HL-60/S4 treated with phorbol 12-myristate 13-acetate at 8.2 ng/mL for 4 days and 3 days (cell line): Measurements from ENCODE around the gene AMH.

ENCODE experiments used
- in situ Hi-C: fragments of 300-500 bp; cut with MboI; formaldehyde crosslinking; loops from 2 replicates; pipeline ENCODE4 v1.15.0; 2022; ENCODE audit warnings: low sequenced_read_pairs

Gene AMH

DNA sequence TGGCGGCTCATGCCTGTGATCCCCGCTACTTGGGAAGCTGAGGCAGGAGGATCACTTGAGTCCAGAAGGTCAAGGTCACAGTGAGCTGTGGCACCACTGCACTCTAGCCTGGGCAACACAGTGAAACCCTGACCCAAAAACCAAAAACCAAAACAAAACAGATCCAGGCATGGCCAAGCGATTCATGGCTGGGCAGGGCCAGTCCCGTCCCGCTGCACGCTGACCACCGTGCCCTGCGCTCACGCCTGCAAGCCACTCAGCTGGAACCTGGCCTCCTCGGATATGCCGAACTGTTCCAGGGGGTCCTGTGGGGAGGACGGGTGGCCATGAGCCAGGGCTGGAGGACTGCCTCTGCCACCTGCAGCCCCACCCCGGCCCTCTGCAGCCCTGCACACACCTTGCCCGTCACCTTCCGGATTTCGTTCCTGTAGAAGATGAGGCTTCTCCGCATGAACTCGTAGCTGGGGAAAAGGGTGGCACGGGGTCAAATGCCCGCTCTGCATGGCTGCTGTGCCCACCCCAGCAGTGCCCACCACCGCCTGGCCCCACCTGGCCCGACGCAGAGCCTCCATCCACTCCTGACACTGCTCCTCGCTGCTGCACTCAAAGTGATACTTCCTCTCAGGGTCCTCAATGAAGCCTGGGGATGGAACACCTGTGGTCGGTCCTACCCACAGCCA, 15.4 kb upstream of the AMH start:
- in situ Hi-C loops = no loop called here

DNA sequence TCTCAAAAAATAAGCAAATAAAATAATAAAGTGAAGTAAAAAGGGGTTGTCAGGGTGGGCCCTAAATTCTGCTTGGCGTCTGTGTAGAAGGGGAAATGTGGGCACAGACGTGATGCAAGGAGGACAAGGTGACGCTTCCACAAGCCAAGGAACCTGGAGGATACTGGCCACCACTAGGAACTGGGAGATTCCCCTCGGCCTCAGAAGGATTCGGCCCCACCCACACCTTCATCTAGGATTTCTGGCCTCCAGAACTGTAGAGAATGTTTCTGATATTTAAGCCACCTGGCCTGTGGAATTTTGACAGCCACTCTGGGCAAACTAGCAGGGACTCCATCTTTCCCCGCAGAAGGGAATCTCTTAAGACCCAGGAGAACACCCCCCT, 14.1 kb upstream of the AMH start:
- in situ Hi-C loops = no loop called here

DNA sequence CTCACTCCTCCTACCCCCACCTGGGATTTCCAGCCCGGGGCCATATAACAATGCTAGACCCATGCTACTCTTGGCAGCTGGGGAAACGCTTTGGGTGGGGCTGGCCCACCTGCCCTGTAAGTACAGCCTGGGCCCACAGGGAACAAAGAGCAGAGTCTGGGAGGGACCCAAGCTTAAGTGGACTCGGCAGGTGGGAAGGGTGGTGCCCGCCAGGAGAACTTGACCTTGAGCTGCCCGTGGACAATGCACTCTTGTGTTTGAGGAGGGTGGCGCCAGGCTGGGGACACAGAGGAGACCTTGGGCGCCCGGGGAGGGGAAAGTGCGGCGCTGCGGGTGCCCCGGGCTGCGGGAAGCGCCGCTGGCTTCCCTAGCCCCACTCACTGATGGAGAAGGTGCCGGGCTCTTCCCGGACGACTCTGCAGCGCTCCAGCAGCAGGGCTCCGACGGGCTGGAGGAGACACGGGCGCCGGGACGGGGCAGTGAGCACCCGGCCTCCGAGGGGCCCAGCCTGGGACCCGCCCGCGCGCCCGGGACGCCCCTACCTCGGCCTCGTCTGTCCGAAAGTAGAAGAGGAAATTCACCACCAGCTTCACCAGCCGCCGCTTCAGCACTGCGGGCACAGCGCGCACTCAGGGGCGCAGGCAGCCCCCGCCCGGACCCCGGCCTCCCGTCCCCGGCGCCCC, 13.6 kb upstream of the AMH start:
- in situ Hi-C loops = no loop called here

DNA sequence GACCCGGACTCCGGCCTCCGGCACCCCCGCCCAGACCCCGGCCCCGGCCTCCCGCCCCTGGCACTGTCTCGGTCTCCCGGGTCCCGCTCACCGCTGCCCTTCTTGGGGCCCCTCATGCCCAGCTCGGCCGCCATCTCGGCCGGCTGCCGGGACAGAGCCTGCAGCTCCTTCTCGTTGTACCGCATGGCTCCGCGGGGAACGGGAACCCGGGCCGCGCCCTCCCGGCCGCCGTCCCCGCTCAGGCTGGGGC, 13.1 kb upstream of the AMH start:
- in situ Hi-C loops = no loop called here

DNA sequence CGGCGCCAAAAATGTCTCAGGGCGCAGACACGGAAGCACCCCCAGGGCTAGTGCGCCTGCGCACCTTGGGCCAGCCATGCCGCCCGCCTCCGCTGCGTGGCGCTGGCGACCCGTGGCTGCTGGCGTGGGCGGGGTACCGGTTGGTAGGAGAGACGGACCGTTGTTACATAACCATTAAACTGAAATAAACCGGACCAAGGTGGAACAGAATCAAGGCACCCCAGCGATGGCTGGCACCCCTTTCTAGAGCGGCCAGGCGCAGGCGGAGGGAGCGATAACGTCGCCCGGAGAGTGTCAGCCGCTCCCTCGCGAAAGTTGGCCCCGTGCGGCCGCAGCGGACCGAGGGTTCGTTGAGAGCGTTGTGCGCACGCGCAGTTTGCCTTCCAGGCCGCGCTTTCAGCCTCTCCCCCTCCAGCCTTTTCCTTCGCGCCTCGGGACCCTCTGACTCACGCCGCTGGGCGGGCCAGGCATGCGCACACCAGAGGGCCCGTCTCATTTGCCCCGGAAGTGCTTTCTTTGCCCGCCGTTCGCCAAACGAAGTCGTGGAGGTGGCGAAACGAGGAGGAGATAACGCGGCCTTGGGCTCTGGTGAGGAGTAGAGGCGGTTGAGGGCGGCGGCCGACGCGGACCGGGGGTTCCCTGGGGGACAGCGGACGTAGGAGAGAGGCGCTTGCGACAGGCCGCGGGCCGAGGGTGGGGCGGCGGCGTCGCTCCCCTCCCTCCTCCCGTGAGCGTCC, 12.6 kb upstream of the AMH start, which contains the start of the genes PLEKHJ1 and SF3A2:
Gene PLEKHJ1 (minus strand): TSS at position 16 of the 737 bp plus-strand sequence. CDS start 81 bp downstream, outside the sequence.
Gene SF3A2 (plus strand): TSS at position 511 of the 737 bp plus-strand sequence. CDS start 6,595 bp downstream, outside the sequence.
- in situ Hi-C loops = no loop called here

DNA sequence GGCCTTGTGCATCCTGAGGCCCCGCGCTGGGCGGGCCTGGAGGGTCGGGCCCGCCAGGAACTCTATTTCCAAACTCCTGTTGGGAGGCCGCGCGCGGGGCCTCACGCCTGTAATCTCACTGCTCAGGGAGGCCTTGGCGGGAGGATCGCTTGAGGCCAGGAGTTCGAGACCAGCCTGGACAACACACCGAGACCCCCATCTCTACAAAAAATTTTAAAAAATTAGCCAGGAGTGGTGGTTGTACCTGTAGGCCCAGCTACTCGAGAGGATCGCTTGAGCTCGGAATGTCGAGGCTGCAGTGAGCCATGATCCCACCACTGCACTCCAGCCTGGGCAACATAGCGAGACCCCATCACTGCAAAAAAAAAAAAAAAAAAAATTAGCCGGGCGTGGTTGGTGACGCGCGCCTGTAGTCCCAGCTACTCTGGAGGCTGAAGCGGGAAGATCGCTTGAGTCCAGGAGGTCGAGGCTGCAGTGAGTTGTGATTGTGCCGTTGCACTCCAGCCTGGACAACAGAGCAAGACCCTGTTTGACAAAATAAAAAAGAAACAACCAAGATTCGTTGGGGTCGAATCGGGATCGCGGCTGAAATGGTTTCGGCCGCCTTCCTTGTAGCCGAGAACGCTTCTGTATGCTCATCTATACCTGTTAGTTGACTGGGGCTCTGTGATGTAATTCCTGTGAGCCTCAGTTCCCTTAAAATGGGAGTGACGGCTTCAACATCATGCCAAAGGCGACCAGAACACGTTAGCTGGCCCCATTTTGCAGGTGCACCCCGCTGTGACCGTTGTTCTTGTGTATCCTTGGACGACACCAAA, 11.9 kb upstream of the AMH start:
- in situ Hi-C loops = no loop called here

DNA sequence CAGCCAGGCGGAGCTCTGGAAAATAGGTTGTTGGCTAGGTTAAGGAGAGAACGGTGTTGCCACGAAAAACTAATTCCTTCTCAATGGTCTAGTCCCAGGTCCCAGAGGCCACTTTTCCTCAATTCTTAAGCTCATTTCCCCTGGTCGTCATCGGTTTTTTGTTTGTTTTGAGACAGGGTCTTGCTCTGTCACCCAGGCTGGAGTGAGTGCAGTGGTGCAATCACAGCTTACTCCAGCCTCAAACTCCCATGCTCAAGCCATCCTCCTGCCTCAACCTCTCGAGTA, 11.3 kb upstream of the AMH start:
- in situ Hi-C loops = no loop called here

DNA sequence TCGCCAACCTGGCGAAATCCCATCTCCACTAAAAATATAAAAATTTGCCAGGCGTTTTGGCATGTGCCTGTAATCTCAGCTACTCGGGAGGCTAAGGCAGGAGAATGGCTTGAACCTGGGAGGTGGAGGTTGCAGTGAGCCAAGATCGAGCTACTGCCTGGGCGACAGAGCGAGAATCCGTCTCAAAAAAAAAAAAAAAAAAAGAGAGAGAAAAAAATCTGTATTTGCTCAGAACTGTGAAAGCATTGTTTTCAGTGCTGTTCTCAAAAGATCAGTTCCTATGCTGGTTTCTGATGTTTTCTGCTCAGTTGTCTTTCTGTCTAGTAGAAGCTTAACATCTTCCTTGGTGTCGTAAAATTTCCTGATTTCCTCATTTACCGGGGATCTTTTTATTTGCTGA, 9.9 kb upstream of the AMH start:
- in situ Hi-C loops = no loop called here

DNA sequence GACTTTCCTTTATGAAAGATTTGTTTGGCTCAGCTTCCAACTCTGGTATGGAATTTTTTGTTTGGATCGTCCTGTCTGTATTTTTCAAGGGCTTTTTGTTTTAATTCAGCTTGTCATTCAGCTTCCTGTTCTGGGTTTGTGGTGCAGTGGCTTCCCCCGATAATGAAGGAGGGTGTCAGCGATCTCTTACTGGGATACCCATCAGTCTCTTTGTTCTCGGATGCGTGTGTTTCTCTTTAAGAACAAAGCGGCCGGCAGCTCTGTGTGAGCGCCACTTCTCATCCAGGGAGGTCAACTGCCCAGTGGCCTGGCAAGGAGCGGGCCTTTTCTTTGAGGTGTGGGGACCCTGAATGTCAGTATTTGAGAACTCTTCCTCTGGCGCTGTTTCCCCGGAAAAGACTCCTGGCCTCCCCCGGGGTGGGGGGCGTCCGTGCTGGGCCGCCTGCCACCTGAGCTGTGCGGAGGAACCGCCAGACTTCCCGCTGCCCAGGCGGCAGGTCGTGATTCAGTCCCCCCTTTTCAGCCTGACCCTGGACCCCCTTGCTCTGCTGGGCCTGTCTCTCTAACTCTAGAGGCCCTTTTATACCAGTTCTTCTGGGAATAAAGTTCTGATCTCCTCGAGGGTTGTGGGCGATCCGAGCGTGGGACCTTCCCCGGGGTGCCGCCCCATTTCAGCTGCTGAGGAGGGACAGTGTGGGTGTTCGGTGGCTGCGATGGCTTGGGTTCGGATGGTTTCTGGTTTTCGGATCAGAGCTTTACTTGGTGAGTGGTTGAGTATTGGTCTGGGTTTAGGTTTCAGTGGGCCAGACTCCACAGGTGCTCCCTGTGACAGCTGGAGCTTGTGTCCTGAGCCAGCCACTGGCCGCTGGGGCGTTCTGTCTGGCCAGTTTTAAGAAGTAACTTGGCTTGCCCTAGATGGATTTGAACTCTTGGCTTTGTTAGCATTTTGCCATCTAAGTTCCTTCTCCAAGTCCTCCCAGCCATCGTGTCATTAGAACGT, 9.1 kb upstream of the AMH start:
- in situ Hi-C loops = no loop called here

DNA sequence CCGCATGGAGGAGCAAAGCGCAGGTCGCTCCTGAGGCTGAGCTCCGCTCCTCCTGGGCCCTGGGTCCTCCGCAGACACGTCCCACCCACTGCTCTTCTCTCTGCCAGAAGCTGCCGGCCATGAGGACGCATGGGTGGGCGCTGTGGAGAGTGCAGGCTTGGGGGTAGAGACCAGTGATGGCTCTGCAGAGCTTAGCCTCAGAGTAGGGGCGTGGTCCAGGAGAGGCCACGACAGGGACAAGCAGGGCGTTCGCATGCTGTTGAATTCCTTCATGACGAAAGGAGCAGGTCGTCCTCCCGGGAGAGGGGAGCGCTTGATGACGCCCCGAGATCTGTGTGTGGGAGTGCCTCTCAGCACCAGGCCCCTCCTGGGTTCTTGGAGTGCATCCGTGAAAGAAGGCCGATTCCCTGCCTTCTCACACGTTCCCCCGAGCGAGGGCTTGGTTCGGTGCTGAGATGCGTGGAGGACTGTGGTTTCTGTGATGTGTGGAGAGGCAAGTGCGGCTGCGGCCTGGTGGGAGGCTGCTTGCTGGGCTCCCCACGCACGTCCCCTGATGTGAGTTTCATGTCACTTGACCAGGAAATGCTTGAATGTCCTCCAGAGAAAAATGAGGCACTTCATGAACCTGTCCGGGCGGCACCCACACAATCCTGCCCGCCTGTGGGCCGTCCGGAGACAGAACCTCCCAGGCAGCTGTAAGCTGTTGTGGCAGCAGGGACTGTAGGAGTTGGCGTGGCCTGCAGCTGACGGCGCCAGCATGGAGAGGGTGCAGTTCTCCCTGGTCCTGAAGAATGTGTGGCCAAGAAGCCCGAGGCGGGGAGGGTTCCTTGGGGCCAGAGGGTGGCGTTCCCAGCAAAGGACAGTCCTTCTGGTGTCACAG, 8.0 kb upstream of the AMH start:
- in situ Hi-C loops = no loop called here

DNA sequence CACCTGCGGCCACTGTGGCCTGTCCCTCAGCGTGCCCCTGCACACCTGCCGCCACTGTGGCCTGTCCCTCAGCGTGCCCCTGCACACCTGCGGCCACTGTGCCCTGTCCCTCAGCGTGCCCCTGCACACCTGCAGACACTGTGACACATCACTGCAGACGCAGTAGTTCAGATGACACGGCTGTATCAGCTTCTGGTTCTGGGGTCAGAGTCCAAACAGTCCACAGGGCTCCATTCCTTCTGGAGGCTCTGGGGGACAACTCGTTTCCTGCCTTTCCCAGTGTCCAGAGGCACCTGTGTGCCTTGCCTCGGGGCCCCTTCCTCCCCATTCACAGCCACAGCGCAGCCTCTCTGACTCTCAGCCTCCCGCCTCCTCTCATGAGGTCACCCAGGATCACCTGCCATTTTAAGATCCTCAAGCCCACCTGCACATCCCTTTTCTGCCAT, 7.0 kb upstream of the AMH start:
- in situ Hi-C loops = no loop called here

DNA sequence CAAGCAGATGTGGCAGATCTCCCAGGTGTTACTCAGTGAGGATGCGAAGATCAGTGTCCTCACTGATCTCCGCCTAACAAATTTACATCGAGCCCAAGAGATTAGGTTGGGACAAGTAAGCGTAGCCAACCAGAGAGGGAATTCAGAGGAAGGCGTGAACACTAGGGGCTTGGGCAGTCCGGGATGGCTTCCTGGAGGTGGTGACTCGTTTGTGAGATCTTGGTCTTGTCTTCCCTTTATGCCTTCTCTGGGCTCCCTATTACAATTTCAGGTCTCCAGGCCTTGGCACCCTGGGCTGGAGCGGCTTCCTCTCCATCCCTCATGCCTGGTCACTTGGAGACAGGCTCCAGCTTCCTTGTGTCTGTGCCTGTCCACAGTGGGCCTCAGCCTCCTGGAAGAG, 6.3 kb upstream of the AMH start:
- in situ Hi-C loops = no loop called here

DNA sequence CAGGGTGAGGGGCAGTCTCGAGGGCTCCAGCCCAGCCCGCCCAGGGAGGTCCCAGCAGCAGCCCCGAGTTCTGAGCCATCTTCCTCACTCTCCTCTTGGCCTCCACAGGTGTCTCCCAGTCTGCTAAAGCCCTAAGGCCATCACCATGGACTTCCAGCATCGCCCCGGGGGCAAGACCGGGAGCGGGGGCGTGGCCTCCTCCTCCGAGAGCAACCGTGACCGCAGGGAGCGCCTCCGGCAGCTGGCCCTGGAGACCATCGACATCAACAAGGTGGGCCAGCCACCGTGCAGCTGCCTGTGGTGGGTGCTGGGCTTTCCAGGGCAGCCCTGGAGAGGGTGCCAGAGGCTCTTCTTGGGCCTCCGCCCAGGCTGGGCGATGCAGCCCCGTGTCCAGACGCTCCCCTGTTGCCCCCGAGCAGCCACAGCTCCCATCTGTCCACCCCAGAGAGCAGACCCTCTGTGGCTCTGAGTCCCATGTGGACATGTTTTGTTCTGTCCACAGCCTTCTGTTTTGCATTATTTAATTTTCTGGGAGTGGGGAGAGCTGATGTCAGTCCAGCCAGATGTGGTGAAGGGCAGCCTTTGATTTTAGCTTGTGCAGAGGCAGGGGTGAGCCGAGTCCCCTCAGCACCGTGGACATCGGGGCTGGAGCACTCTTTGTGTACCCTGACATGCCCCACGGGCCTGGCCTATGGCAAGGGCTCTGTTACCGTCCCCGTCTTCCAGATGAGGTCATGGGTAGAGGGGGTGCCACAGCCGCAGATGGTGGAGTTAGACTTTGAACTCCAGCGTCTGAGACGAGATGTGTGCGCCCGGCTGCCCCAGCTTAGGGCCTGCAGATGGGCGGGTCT, 5.6 kb upstream of the AMH start:
- in situ Hi-C loops = no loop called here

DNA sequence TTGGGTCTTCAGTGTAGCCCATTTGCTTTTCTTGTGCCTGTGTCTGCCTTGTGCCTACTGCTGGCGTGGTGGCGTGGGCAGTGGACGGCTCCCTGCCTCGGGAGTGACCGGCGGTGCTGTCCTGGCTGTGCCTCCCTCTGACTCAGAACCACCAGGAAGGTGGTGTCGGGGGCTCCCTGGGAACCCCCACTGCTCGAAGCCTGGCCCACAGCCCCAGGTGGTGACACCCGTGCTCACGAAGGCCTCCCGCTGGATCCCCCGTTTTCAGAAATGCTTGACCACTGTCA, 5.1 kb upstream of the AMH start:
- in situ Hi-C loops = no loop called here

DNA sequence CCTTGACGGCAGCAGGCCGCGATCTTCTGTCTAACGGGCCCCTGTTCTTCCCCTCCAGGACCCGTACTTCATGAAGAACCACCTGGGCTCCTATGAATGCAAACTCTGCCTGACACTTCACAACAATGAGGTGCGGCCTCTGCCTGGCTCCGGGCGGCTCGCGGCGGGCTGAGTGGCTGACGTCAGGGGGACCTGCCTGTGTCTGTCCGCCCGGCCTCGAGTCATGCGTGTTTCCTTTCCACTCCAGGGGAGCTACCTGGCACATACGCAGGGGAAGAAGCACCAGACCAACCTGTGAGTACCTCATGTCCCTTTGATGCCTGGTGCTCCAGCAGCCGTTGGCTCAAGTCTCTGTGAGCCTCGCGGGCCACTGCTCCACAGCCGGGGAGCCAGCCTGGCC, 4.6 kb upstream of the AMH start:
- in situ Hi-C loops = no loop called here

DNA sequence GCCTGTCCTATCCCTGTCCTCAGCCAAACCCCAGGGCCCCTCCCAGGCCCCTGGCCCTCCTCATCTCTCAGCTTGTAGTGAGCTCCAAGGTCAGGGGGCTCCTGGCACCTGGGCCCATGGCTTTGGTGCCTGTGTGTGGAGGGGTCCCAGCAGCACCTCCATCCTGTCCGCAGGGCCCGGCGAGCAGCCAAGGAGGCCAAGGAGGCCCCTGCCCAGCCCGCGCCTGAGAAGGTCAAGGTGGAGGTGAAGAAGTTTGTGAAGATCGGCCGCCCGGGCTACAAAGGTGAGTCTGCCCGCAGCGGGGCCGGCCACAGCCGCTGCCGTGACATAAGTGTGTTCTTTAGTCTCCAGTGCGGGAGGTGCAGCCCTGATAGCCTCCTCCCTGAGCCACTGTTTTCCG, 3.9 kb upstream of the AMH start:
- in situ Hi-C loops = no loop called here

DNA sequence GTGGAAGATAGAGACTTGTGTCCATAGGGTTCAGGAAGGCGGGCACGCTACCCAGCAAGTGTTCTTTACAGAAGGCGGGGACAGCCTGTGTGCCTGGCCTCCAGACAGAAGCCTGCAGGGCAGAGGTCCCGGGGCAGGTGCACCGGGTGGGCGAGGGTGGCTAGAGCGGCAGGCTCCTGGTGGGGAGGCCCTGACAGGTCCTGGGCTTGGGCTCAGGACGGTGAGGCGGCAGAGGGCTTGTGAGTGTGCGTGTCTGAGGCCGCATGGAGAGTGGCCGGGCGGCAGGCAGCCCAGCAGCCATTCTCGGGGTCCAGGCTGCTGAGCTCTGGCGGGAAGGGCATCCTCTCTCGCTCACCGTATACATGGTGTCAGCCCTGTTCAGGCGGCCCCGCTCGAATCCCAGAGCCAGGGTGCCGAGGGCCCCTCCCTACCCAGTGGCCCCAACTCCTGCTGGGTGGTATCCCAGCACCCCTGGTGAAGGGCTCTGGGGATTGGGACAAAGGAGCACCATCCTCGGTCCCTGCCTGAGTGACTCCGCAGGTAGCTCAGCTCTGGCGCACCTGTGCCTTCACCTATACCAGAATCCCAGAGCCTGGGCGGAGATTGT, 3.0 kb upstream of the AMH start:
- in situ Hi-C loops = no loop called here

DNA sequence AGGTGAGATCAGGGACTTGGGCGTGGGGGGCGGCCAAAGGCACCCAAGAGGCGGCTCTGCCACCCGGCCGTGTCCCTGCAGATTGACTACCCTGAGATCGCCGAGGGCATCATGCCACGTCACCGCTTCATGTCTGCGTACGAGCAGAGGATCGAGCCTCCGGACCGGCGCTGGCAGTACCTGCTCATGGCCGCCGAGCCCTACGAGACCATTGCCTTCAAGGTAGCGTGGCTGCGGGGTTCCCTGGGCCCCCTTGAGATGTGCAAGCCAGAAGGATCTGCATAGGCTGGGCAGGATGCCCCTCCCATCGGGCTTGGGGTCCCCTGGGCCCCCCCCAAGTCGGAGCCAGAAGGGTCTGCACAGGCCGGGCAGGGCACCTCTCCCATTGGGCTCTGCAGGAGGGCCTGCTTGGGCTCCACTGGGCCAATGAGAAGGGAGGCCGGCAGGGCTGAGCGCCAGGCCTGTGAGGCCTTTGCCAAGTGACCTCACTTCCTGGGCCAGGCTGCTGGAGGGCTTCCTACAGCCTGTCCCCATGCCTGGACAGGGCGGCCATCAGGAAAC, 2.2 kb upstream of the AMH start:
- in situ Hi-C loops = no loop called here
